ENCODE measurements around the gene NT5C1B.

DNA sequence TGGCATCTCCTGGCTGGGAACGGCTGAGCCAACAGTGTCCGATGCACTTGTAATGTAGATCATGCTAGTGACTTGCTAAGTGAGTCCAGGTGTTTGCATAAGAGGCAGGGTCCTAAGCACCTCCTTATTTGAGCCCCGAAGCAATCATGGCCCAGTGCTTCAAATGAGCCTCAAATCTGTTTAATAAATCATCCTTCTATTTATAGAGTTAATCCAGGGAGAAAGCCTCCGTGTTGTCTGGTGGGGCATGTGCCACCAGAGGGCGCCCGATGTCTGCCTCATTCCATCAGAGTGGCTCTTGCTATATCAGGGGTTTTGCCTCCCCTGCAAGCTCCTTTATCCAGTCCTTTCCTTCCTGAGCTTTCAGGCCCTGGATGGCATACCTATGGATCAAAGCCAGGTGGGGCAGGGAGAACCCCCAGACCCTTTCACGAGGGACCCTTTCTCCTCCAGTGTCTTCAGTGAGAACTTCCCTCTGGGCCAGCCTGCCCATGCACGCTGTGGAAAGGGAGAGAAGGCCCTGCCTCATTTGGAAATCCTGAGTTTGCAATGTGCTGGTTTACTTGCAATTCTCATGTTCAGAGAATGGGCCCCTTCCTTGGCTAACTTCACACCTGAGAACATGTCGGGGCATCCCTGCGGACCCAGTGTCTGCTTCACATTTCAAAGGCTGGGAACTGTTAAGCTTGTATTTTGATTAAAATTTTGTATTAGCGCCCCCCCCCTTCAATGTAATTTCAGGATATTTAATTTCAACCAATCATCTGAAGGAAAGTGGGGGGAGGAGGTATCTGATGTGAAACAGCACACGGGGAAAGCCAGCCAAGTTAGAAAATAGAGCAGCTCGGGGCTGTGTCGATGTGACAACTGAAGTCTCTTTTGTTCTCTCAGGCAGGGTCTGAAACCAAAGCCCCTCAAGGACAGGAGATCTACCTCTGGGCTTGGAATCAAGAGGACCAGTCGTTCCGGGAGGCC, 68.6 kb downstream of the NT5C1B start:
- TF ChIP-seq, protein P1, sequence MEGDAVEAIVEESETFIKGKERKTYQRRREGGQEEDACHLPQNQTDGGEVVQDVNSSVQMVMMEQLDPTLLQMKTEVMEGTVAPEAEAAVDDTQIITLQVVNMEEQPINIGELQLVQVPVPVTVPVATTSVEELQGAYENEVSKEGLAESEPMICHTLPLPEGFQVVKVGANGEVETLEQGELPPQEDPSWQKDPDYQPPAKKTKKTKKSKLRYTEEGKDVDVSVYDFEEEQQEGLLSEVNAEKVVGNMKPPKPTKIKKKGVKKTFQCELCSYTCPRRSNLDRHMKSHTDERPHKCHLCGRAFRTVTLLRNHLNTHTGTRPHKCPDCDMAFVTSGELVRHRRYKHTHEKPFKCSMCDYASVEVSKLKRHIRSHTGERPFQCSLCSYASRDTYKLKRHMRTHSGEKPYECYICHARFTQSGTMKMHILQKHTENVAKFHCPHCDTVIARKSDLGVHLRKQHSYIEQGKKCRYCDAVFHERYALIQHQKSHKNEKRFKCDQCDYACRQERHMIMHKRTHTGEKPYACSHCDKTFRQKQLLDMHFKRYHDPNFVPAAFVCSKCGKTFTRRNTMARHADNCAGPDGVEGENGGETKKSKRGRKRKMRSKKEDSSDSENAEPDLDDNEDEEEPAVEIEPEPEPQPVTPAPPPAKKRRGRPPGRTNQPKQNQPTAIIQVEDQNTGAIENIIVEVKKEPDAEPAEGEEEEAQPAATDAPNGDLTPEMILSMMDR (IDR thresholded peaks at IDR 0.05): peak; percentile 86 to 95 (median 89)
- no peak for TF ChIP-seq POLR2AphosphoS5 (IDR thresholded peaks at IDR 0.05)
- no peak for TF ChIP-seq POLR2A (IDR thresholded peaks at IDR 0.05)

Measured in transverse colon (tissue), 4 donors.